NB4 (cell line): ENCODE measurements around the gene ADGRG1.

Experiments
- CTCF ChIP-seq: IDR thresholded peaks from one replicate; pipeline ENCODE4 v1.5.1; 2012; ENCODE audit warnings: low read depth, low read length
- MYC ChIP-seq: IDR thresholded peaks from 2 replicates; pipeline ENCODE4 v1.6.1; 2011; ENCODE audit warnings: low read depth, low read length
- POLR2A ChIP-seq: IDR thresholded peaks from 2 replicates; pipeline ENCODE4 v1.6.1; 2011; ENCODE audit warnings: mild to moderate bottlenecking; ENCODE audit not compliant: insufficient read length; ENCODE audit errors: extremely low read depth
- TF ChIP-seq, protein P1 (sequence below): IDR thresholded peaks from 2 replicates; pipeline ENCODE4 v1.6.1; 2011; ENCODE audit warnings: low read depth, low read length

GRCh38 chr16:57668630-57669475, 40.4 kb downstream of the ADGRG1 start:
- no peak for TF ChIP-seq CTCF
- TF ChIP-seq POLR2A, result no peak
- no peak for TF ChIP-seq MYC
- TF ChIP-seq, protein P1, sequence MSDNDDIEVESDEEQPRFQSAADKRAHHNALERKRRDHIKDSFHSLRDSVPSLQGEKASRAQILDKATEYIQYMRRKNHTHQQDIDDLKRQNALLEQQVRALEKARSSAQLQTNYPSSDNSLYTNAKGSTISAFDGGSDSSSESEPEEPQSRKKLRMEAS, result no peak
